ENCODE measurements around the gene CNTN1.

Gene CNTN1

GRCh38 chr12:40792792-40793386, 100.7 kb downstream of the CNTN1 start:
- no peak for DNase-seq (ENCODE audit: insufficient read length, low spot score)
- FAIRE-seq = no peak
- no peak for TF ChIP-seq POLR2A (IDR thresholded peaks at IDR 0.05; ENCODE audit: low read depth, low read length)
- no peak for TF ChIP-seq SPI1 (IDR thresholded peaks at IDR 0.05; ENCODE audit: low read depth, low read length)
- no peak for TF ChIP-seq PAX5 (IDR thresholded peaks at IDR 0.05; ENCODE audit: insufficient read depth, low read length, severe bottlenecking)

DNA sequence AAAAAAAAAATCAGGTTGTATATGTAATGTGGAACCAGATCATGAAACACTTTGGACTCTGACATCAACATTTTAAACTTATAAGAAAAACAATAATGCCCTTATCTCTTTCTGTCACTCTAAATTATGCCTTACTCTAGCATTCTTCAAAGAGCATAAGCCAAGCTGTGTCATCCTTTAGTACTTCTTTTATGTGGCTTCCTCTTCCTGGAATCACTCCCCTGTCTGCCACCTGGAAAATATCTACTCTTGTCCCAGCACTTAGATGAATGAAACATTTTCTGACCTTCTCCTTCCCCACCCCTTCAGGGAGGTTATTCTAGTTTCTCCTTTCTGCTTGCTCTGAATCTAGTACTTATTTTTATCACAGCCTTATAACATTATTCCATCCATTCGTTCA, 101.2 kb downstream of the CNTN1 start:
- TF ChIP-seq POU2F2 (IDR thresholded peaks at IDR 0.05; ENCODE audit: low read depth, low read length) (no peak), PAX5 (IDR thresholded peaks at IDR 0.05; ENCODE audit: insufficient read depth, low read length, severe bottlenecking) (no peak), POLR2A (IDR thresholded peaks at IDR 0.05; ENCODE audit: low read depth, low read length) (no peak), TAF1 (IDR thresholded peaks at IDR 0.05; ENCODE audit: low read depth, low read length) (no peak), SPI1 (IDR thresholded peaks at IDR 0.05; ENCODE audit: low read depth, low read length) (no peak), POLR2AphosphoS5 (IDR thresholded peaks at IDR 0.05; ENCODE audit: low read depth, low read length) (no peak)
- FAIRE-seq (no peak), DNase-seq (ENCODE audit: insufficient read length, low spot score) (no peak)

- FAIRE-seq (no peak), DNase-seq (ENCODE audit: insufficient read length, low spot score) (no peak)
- TF ChIP-seq POLR2A (IDR thresholded peaks at IDR 0.05; ENCODE audit: low read depth, low read length) (no peak), TAF1 (IDR thresholded peaks at IDR 0.05; ENCODE audit: low read depth, low read length) (no peak), PAX5 (IDR thresholded peaks at IDR 0.05; ENCODE audit: insufficient read depth, low read length, severe bottlenecking) (no peak), POLR2AphosphoS5 (IDR thresholded peaks at IDR 0.05; ENCODE audit: low read depth, low read length) (no peak), POU2F2 (IDR thresholded peaks at IDR 0.05; ENCODE audit: low read depth, low read length) (no peak), SPI1 (IDR thresholded peaks at IDR 0.05; ENCODE audit: low read depth, low read length) (no peak)
Observed at GRCh38 chr12:40794087-40794486, 101.8 kb downstream of the CNTN1 start.

GRCh38 chr12:40801082-40801481, 108.8 kb downstream of the CNTN1 start:
- DNase-seq (ENCODE audit: insufficient read length, low spot score) (no peak), FAIRE-seq (no peak)
- no peak for TF ChIP-seq SPI1 (IDR thresholded peaks at IDR 0.05; ENCODE audit: low read depth, low read length)
- no peak for TF ChIP-seq PAX5 (IDR thresholded peaks at IDR 0.05; ENCODE audit: insufficient read depth, low read length, severe bottlenecking)
- TF ChIP-seq POU2F2 (IDR thresholded peaks at IDR 0.05; ENCODE audit: low read depth, low read length) = no peak
- no peak for TF ChIP-seq TAF1 (IDR thresholded peaks at IDR 0.05; ENCODE audit: low read depth, low read length)
- TF ChIP-seq POLR2A (IDR thresholded peaks at IDR 0.05; ENCODE audit: low read depth, low read length) = no peak
- TF ChIP-seq POLR2AphosphoS5 (IDR thresholded peaks at IDR 0.05; ENCODE audit: low read depth, low read length) = no peak

DNA sequence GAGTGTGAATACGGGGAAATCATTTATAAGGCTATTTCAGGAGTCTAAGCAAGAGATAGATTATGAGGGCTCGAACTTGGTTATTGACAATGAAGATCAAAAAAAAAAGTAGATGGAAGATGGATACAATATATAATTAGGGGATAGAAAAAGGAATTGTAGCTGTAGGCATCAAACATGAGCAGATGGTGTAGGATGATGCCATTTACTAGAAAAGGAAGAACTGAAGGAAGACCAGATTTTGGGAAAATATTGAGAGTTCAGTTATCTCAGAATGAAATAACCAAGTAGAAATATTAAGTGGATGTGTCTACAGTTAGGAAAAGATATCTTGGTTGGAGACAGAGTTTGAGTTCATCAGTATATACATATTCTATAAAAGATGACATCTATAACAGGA, 109.6 kb downstream of the CNTN1 start:
- TF ChIP-seq SPI1 (IDR thresholded peaks at IDR 0.05; ENCODE audit: low read depth, low read length) (no peak), POLR2A (IDR thresholded peaks at IDR 0.05; ENCODE audit: low read depth, low read length) (no peak), POLR2AphosphoS5 (IDR thresholded peaks at IDR 0.05; ENCODE audit: low read depth, low read length) (no peak), POU2F2 (IDR thresholded peaks at IDR 0.05; ENCODE audit: low read depth, low read length) (no peak), PAX5 (IDR thresholded peaks at IDR 0.05; ENCODE audit: insufficient read depth, low read length, severe bottlenecking) (no peak), TAF1 (IDR thresholded peaks at IDR 0.05; ENCODE audit: low read depth, low read length) (no peak)
- FAIRE-seq (no peak), DNase-seq (ENCODE audit: insufficient read length, low spot score) (no peak)

DNA sequence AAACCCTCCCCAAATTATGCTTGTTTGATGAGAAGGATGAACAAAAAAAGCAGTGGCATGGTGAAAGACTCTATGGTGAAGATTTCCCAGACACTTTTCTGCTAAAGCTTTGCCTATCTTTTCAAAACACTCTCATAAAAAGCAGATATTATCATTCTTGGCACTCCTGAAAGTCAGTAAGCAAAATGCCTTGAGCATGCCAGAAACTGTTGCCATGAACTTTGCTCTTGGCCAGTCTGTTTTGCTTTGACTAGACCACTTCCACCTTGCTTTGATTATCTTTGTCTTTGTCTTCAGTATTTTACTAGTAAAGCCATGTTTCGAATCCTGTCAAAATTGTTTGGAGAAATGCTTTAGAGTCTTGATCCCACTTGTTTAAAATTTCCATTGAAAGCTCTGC, 110.4 kb downstream of the CNTN1 start:
- no peak for DNase-seq (ENCODE audit: insufficient read length, low spot score)
- TF ChIP-seq SPI1 (IDR thresholded peaks at IDR 0.05; ENCODE audit: low read depth, low read length) = no peak
- no peak for TF ChIP-seq POLR2A (IDR thresholded peaks at IDR 0.05; ENCODE audit: low read depth, low read length)
- TF ChIP-seq POLR2AphosphoS5 (IDR thresholded peaks at IDR 0.05; ENCODE audit: low read depth, low read length) = no peak
- no peak for TF ChIP-seq POU2F2 (IDR thresholded peaks at IDR 0.05; ENCODE audit: low read depth, low read length)
- no peak for TF ChIP-seq TAF1 (IDR thresholded peaks at IDR 0.05; ENCODE audit: low read depth, low read length)
- TF ChIP-seq PAX5 (IDR thresholded peaks at IDR 0.05; ENCODE audit: insufficient read depth, low read length, severe bottlenecking) = no peak
- no peak for FAIRE-seq

- TF ChIP-seq SPI1 (IDR thresholded peaks at IDR 0.05; ENCODE audit: low read depth, low read length) = no peak
- FAIRE-seq (no peak), DNase-seq (ENCODE audit: insufficient read length, low spot score) (no peak)
Observed at GRCh38 chr12:40819436-40820108, 127.3 kb downstream of the CNTN1 start.

GRCh38 chr12:40820794-40821484, 128.7 kb downstream of the CNTN1 start:
- DNase-seq (ENCODE audit: insufficient read length, low spot score) (no peak), FAIRE-seq (no peak)
- TF ChIP-seq SPI1 (IDR thresholded peaks at IDR 0.05; ENCODE audit: low read depth, low read length) = no peak
- no peak for TF ChIP-seq POLR2AphosphoS5 (IDR thresholded peaks at IDR 0.05; ENCODE audit: low read depth, low read length)
- no peak for TF ChIP-seq TAF1 (IDR thresholded peaks at IDR 0.05; ENCODE audit: low read depth, low read length)
- no peak for TF ChIP-seq POLR2A (IDR thresholded peaks at IDR 0.05; ENCODE audit: low read depth, low read length)

- FAIRE-seq (no peak), DNase-seq (ENCODE audit: insufficient read length, low spot score) (no peak)
- TF ChIP-seq TAF1 (IDR thresholded peaks at IDR 0.05; ENCODE audit: low read depth, low read length) (no peak), POLR2A (IDR thresholded peaks at IDR 0.05; ENCODE audit: low read depth, low read length) (no peak), SPI1 (IDR thresholded peaks at IDR 0.05; ENCODE audit: low read depth, low read length) (no peak), POLR2AphosphoS5 (IDR thresholded peaks at IDR 0.05; ENCODE audit: low read depth, low read length) (no peak), POU2F2 (IDR thresholded peaks at IDR 0.05; ENCODE audit: low read depth, low read length) (no peak), PAX5 (IDR thresholded peaks at IDR 0.05; ENCODE audit: insufficient read depth, low read length, severe bottlenecking) (no peak)
Observed at GRCh38 chr12:40825156-40825555, 132.9 kb downstream of the CNTN1 start.

Measured in GM12891 (cell line).